Measurements from ENCODE around the gene PRF1.
"Not testable (repeated sequence)": the region's sequence is repeated elsewhere in the genome, so short reads cannot be mapped to it uniquely, and the experiment has no call there.

Gene PRF1

GRCh38 chr10:70592186-70592735 is 10.3 kb downstream of the PRF1 start:
- no peak for FAIRE-seq

GRCh38 chr10:70590655-70591416 is 11.7 kb downstream of the PRF1 start:
- FAIRE-seq, result no peak

DNA sequence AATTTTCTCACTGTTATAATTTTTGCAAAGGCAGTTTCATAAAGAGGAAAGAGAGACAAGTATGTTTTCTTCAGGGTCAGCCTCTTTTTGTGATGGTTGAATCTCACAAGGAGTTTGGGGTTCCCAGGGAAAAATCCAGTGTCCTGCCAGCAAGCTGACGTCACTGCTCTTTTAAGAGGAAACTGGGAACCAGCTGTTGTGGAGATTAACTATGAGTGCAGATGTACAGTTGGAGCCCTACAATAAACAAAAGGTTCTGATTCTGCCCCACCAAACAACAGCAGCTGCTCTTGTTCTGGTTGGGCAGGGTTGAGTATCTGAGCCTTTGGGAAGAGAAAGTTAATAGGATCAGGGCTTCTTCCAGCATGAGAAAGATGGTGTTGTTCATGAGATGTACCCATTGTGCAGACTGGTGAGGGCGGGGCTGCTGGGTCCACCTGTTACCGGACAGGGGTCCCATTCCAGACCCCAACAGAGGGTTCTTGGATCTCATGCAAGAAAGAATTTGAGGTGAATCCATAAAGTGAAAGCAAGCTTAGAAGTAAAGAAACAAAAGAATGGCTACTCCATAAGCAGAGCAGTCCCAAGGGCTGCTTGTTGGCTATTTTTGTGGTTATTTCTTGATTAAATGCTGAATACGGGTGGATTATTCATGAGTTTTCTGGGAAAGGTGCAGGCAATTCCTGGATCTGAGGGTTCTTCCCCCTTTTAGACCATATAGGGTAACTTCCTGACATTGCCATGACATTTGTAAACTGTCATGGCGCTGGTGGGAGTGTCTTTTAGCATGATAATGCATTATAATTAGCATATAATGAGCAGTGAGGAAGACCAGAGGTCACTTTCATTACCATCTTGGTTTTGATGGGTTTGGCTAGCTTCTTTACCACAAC is 12.5 kb downstream of the PRF1 start:
- no peak for FAIRE-seq

GRCh38 chr10:70588859-70589570 is 13.5 kb downstream of the PRF1 start:
- FAIRE-seq, result no peak

- no peak for FAIRE-seq
Observed at GRCh38 chr10:70588255-70588654, 14.3 kb downstream of the PRF1 start.

DNA sequence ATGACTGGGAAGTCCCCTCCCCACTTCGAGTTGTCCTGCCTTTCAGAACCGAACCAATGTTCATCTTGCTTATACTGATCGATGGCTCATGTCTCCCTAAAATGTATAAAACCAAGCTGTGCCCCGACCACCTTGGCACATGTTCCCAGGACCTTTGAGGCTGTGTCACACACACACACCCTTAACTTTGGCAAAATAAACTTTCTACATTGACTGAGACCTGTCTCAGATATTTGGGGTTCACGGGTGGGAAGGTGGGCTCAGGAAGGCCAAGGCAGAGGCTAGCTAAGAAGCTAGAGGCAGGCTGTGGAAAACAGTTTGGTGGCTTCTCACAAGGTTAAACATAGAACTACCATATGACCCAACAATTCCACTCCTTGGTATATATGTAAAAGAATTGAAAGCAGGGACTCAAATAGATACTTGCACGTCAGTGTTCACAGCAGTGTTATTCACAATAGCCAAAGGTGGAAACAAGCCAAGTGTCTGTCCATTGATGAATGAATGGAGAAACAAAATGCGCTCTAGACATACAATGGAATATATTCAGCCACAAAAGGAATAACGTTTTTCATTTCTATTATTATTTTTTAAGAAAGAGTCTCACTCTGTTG is 15.4 kb downstream of the PRF1 start:
- no peak for FAIRE-seq

- no peak for FAIRE-seq
Observed at GRCh38 chr10:70586348-70586930, 16.1 kb downstream of the PRF1 start.

DNA sequence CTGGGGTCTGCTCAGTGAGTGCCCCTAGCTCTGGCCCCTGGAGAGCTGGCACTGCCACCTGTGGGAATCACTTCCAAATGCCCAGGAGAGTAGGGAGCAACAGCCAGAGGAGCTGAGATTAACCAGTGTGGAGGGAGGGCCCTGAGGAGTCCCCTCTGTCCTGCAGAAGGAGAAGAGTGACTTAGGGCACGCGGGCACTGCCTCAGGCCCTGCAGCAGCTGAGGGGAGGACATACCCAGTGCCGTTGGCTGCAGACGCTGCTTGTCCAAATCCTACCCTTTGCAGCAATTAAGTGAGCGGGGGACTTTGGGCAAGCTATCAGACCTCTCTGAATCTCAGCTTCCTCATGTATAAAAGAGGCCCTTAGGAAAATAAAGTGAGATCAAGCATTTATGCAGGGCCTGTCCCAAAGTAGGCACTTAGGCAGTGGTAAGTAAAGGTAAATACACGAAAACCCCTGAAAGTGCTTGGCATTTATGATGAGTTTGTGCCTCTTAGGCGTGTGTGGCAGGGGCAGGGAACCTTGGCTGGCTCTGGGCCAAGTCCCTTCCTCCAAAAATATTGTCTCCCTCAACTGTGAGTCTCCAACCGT is 16.9 kb downstream of the PRF1 start:
- FAIRE-seq, result no peak

DNA sequence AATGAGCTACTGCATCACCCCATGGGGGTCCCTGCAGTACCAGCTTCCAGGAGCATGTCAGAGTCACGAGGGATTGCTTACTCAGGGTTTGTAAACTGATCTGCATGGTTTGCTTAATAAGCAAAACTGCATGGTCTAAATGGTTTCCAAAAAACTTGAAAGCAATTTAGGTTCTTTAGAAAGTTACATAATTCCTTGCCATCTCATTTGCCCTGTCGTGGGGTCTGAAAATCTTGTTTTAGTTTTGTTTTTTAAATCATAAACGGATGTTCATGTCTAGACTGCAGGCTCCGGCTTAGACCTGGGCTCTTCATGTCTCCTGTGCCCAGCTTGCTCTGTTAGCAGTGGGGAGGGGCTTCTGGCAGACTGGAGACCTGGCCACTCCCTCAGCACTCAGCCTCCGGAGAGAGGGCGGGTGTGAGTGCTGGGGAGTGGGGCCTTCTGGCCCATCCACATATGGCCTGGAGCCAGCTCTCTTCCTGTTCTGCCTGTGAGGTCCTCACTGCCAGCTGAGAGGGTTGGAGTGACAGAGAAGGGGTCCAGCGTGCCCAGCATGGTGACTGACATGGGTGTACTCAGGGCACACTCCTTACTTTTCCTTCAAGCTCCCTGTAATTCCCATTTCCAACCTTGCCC is 17.5 kb downstream of the PRF1 start:
- FAIRE-seq, result no peak

GRCh38 chr10:70584366-70584765 is 18.2 kb downstream of the PRF1 start:
- FAIRE-seq, result no peak

GRCh38 chr10:70583669-70584037 is 18.9 kb downstream of the PRF1 start:
- no peak for FAIRE-seq

- FAIRE-seq, result no peak
Observed at GRCh38 chr10:70582793-70583668, 19.5 kb downstream of the PRF1 start.

GRCh38 chr10:70581176-70581575 is 21.4 kb downstream of the PRF1 start:
- not testable (repeated sequence) for FAIRE-seq

DNA sequence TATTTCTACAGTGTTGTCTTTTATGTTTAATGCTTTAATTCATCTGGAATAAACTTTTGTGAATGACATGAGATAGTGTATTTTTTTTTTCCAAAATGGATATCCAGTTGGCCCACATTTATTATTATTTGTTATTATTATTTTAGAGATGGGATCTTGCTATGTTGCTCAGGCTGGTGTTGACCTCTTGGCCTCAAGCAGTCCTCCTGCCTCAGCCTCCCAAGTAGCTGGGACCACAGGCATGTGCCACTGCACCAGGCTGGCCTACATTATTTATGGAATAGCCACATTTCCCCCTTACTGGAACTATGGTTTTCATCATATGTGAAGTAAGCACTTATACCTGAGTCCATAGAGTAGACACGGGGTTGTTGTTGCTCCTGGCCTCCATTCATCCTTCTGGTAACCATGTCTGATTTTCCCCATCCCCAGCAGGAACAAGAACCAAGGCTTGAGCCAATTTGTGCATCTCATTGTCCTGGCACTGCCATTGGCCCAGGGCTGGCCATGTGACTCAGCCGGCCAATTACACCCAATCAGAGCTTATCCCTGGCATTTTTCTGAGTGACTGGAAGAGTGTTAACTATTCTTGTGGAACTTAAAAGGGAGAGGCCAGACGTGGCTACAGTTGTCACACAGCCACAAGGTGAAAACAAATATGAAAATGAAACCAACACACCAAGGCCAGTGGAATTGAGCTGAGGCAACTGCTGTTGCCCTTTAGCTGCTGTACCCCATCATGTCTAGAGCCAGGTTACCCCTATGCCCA is 23.1 kb downstream of the PRF1 start:
- no peak for FAIRE-seq

GRCh38 chr10:70578371-70578947 is 24.1 kb downstream of the PRF1 start:
- FAIRE-seq, result no peak

DNA sequence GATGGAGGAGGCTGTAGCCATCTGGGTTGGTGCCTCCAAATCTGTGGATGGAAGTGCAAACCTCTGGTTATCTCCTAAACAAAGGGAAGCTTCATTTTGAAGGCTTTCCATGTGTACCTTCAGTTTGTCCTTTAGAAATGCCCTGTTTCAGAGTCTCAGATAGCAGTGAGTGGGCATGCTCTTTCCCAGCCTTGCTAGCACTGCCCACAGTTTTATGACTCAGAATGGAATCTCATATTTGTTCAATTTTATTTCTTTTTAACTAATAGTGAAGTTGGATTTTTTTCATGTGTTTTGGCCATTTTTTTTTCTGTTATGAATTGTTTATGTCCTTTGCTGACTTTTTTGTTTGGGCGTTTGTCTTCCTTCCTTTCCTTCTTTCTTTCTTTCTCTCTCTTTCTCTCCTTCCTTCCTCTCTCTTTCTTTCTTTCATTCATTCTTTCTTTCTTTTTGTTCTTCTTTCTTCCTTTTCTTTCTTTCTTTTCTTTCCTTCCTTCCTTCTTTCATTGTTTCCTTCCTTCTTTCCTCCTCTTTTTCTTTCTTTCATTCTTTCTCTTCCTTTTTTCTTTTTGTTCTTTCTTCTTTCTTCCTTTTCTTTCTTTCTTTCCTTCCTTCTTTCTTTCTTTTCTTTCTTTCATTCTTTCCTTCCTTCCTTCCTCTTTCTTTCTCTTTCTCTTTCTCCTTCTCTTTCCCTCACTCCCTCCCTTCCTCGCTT is 25.6 kb downstream of the PRF1 start:
- FAIRE-seq, result no peak

GRCh38 chr10:70575874-70576802 is 26.4 kb downstream of the PRF1 start:
- FAIRE-seq, result no peak

All from G401.6 (cell line).